GM23338 (cell line): ENCODE measurements around the gene DHPS.

ENCODE experiments used
- EZH2phosphoT487 ChIP-seq: fragments of 200-600 bp; sonication (generic); IDR thresholded peaks from one replicate; pipeline ENCODE4 v1.8.1; 2018; ENCODE audit warnings: antibody characterized with exemption; ENCODE audit not compliant: unreplicated experiment
- POLR2AphosphoS5 ChIP-seq: IDR thresholded peaks from 2 replicates; pipeline ENCODE4 v1.6.1; 2016; ENCODE audit warnings: antibody characterized with exemption, low read depth
- ZNF114 ChIP-seq: fragments of 250-450 bp; sonication (Bioruptor Pico); IDR thresholded peaks from 2 replicates; pipeline ENCODE4 v1.5.0; 2020; ENCODE audit warnings: mild to moderate bottlenecking, moderate library complexity
- TF ChIP-seq, protein P1 (sequence below), 2 experiments: fragments of 200-600 bp in 1 of 2; sonication (generic) in 1 of 2; conservative IDR thresholded peaks; 2 replicates each; pipeline versions ENCODE4 v1.5.1 to v1.6.1; 2016 to 2017; ENCODE audit warnings: antibody characterized with exemption in 2 of 2, low read depth in 2 of 2, mild to moderate bottlenecking in 2 of 2, moderate library complexity in 1 of 2

DNA sequence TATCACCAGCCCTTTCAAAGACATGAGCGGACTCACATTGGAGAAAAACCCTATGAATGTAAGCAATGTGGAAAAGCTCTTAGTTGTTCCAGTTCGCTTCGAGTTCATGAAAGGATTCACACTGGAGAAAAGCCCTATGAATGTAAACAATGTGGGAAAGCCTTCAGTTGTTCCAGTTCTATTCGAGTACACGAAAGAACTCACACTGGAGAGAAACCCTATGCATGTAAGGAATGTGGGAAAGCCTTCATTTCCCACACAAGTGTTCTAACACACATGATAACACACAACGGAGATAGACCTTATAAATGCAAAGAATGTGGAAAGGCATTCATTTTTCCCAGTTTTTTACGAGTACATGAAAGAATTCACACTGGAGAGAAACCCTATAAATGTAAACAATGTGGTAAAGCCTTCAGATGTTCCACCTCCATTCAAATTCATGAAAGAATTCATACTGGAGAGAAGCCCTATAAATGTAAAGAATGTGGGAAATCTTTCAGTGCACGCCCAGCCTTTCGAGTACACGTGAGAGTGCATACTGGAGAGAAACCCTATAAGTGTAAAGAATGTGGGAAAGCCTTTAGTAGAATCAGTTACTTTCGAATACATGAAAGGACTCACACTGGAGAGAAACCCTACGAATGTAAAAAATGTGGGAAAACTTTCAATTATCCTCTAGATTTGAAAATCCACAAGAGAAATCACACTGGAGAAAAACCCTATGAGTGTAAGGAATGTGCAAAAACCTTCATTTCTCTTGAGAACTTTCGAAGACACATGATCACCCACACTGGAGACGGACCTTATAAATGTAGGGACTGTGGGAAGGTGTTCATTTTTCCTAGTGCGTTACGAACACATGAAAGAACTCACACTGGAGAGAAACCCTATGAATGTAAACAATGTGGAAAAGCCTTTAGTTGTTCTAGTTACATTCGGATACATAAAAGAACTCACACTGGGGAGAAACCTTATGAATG lies 53.3 kb downstream of the DHPS start:
- TF ChIP-seq, protein P1, sequence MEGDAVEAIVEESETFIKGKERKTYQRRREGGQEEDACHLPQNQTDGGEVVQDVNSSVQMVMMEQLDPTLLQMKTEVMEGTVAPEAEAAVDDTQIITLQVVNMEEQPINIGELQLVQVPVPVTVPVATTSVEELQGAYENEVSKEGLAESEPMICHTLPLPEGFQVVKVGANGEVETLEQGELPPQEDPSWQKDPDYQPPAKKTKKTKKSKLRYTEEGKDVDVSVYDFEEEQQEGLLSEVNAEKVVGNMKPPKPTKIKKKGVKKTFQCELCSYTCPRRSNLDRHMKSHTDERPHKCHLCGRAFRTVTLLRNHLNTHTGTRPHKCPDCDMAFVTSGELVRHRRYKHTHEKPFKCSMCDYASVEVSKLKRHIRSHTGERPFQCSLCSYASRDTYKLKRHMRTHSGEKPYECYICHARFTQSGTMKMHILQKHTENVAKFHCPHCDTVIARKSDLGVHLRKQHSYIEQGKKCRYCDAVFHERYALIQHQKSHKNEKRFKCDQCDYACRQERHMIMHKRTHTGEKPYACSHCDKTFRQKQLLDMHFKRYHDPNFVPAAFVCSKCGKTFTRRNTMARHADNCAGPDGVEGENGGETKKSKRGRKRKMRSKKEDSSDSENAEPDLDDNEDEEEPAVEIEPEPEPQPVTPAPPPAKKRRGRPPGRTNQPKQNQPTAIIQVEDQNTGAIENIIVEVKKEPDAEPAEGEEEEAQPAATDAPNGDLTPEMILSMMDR (conservative IDR thresholded peaks at IDR 0.05; ENCODE audit: low read depth in 2 of 2), result no peak
- TF ChIP-seq EZH2phosphoT487 (no peak), ZNF114 (CRISPR knock-in tag) (no peak), POLR2AphosphoS5 (no peak)
